ENCODE results near the gene KRT84.

- TF ChIP-seq CTCF (IDR thresholded peaks at IDR 0.05) (no peak), POLR2A (IDR thresholded peaks at IDR 0.05) (no peak)
Observed at GRCh38 chr12:52387859-52388258, 2.4 kb upstream of the KRT84 start.
